ENCODE results near the gene GRHPR. TPM values are rescaled to one million over a fixed set of nuclear protein-coding genes. Genes with fewer than 3 reads are reported as not detected.

The GRHPR gene
- total RNA-seq, 1 donor from 2014 or later, result 116 TPM

DNA sequence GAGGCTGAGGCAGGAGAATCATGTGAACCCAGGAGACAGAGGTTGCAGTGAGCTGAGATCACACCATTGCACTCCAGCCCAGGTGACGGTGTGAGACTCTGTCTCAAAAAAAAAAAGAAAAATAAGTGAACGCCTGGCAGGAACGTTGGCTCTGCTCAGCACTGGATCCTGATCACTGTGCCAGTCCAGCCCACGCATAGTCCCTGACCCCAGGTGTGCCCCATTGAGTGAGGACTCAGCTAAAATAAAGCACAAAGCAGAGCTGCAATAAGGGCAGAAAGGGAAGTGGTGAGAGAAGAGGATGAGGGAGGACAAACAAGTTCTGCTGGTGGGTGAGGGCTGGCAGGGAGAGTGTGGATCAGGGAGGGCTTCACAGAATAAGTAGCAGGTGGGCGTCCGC lies 4.3 kb downstream of the GRHPR start:
- TF ChIP-seq EZH2 (IDR thresholded peaks at IDR 0.05) (no peak), EZH2phosphoT487 (IDR thresholded peaks at IDR 0.05) (no peak)
- TF ChIP-seq, protein P1, sequence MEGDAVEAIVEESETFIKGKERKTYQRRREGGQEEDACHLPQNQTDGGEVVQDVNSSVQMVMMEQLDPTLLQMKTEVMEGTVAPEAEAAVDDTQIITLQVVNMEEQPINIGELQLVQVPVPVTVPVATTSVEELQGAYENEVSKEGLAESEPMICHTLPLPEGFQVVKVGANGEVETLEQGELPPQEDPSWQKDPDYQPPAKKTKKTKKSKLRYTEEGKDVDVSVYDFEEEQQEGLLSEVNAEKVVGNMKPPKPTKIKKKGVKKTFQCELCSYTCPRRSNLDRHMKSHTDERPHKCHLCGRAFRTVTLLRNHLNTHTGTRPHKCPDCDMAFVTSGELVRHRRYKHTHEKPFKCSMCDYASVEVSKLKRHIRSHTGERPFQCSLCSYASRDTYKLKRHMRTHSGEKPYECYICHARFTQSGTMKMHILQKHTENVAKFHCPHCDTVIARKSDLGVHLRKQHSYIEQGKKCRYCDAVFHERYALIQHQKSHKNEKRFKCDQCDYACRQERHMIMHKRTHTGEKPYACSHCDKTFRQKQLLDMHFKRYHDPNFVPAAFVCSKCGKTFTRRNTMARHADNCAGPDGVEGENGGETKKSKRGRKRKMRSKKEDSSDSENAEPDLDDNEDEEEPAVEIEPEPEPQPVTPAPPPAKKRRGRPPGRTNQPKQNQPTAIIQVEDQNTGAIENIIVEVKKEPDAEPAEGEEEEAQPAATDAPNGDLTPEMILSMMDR (IDR thresholded peaks at IDR 0.05), result no peak
- H3K4me1 Mint-ChIP-seq, result peaks cover 28% of the 10 kb centered on the region
- H3K4me1 ChIP-seq, result peaks cover 36% of the 10 kb centered on the region
- no peak overlapping the region for H3K27ac Mint-ChIP-seq
- no peaks in the 10 kb centered on the region for H3K9me3 ChIP-seq (ENCODE audit: low read depth)
- no peaks in the 10 kb centered on the region for H3K27me3 ChIP-seq
- H4K20me1 ChIP-seq (ENCODE audit: low read depth), result peaks cover 42% of the 10 kb centered on the region
- no peak overlapping the region for H2AFZ ChIP-seq (replicated peaks)
- H3K9me3 Mint-ChIP-seq, result no peaks in the 10 kb centered on the region
- peaks cover 2% of the 10 kb centered on the region for H3K27me3 Mint-ChIP-seq (ENCODE audit: insufficient read depth, low read depth)
- H3K36me3 ChIP-seq, result no peaks in the 10 kb centered on the region
- H3K9ac ChIP-seq, result no peak overlapping the region
- H3K36me3 Mint-ChIP-seq, result peaks cover 27% of the 10 kb centered on the region
- no peak for DNase-seq (ENCODE audit: low spot score)
- no peak overlapping the region for H3K27ac ChIP-seq
- peaks cover 37% of the 10 kb centered on the region for H3K79me2 ChIP-seq (ENCODE audit: low read depth)
- H3F3A ChIP-seq (ENCODE audit: low read depth), result peaks cover 23% of the 10 kb centered on the region
- H3K4me3 ChIP-seq, result no peak overlapping the region
- no peak overlapping the region for H3K4me3 Mint-ChIP-seq
- H3K4me2 ChIP-seq, result no peak overlapping the region

- no peak for DNase-seq (ENCODE audit: low spot score)
- peaks cover 2% of the 10 kb centered on the region for H3K27me3 Mint-ChIP-seq (ENCODE audit: insufficient read depth, low read depth)
- Histone ChIP-seq H3K36me3 (no peaks in the 10 kb centered on the region), H3K27me3 (no peaks in the 10 kb centered on the region), H3K27ac (no peak overlapping the region), H2AFZ (replicated peaks) (no peak overlapping the region), H3K9ac (no peak overlapping the region), H3K4me2 (no peak overlapping the region), H3F3A (ENCODE audit: low read depth) (peaks cover 28% of the 10 kb centered on the region), H3K4me3 (no peak overlapping the region), H3K9me3 (ENCODE audit: low read depth) (no peaks in the 10 kb centered on the region), H4K20me1 (ENCODE audit: low read depth) (peaks cover 44% of the 10 kb centered on the region), H3K4me1 (peaks cover 35% of the 10 kb centered on the region), H3K79me2 (ENCODE audit: low read depth) (peaks cover 25% of the 10 kb centered on the region)
- no peaks in the 10 kb centered on the region for H3K9me3 Mint-ChIP-seq
- no peak overlapping the region for H3K27ac Mint-ChIP-seq
- H3K4me3 Mint-ChIP-seq, result no peak overlapping the region
- TF ChIP-seq EZH2 (IDR thresholded peaks at IDR 0.05) (no peak), EZH2phosphoT487 (IDR thresholded peaks at IDR 0.05) (no peak)
- TF ChIP-seq, protein P1 (IDR thresholded peaks at IDR 0.05), result no peak
- H3K36me3 Mint-ChIP-seq, result peaks cover 29% of the 10 kb centered on the region
- H3K4me1 Mint-ChIP-seq, result peaks cover 35% of the 10 kb centered on the region
These were observed 5.8 kb downstream of the GRHPR start for GRCh38 chr9:37428345-37428744.

DNA sequence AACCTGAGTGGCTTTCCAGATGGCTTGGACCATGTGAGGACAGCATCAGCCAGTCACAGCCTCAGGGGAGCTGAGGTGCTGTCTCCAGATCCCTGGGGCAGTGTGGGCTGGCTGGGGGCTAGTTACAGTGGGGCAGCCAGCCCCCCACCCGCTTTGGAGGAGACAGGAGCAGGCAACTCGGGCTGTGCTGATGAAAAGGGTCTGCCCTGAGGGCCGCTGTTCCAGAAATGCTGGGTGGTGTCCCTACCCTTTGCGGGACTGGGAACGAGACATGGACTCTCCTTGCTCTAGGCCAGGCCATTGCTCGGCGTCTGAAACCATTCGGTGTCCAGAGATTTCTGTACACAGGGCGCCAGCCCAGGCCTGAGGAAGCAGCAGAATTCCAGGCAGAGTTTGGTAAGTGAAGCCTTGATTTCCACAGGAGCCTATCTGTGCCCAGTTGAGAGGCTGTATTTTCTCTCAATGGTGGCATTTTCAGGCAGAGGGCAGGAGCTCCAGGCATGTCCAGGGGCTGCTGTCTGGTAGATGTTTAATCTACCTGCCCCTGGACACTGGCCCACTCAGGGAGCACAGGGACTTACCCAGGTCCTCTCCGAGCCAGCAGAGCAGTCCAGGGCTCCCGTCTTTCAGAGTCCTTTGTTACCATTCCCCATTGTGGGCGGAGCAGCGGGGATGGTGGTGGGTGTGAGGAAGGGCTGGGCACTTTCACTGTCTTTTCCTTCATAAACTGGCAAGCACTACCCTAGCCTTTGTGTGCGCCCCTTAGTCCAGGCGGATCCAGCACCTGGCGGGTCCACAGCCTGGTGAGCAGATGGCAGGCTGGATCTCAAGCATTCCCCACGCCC lies 7.2 kb downstream of the GRHPR start:
- no peak for DNase-seq (ENCODE audit: low spot score)
- Histone ChIP-seq H2AFZ (replicated peaks) (no peak overlapping the region), H3K4me3 (no peak overlapping the region), H3K4me2 (no peak overlapping the region), H3K9ac (no peak overlapping the region), H3F3A (ENCODE audit: low read depth) (peaks cover 41% of the 10 kb centered on the region), H3K36me3 (no peaks in the 10 kb centered on the region), H3K4me1 (peaks cover 36% of the 10 kb centered on the region), H3K79me2 (ENCODE audit: low read depth) (peaks cover 12% of the 10 kb centered on the region), H4K20me1 (ENCODE audit: low read depth) (peaks cover 41% of the 10 kb centered on the region), H3K9me3 (ENCODE audit: low read depth) (no peaks in the 10 kb centered on the region), H3K27ac (peak overlapping the region; percentile 53), H3K27me3 (no peaks in the 10 kb centered on the region)
- no peaks in the 10 kb centered on the region for H3K9me3 Mint-ChIP-seq
- H3K4me3 Mint-ChIP-seq, result no peak overlapping the region
- H3K27ac Mint-ChIP-seq, result peak overlapping the region; percentile 29
- H3K27me3 Mint-ChIP-seq (ENCODE audit: insufficient read depth, low read depth), result no peaks in the 10 kb centered on the region
- TF ChIP-seq, protein P1 (IDR thresholded peaks at IDR 0.05), result no peak
- TF ChIP-seq EZH2phosphoT487 (IDR thresholded peaks at IDR 0.05), result no peak
- H3K36me3 Mint-ChIP-seq, result peaks cover 30% of the 10 kb centered on the region
- H3K4me1 Mint-ChIP-seq, result peaks cover 39% of the 10 kb centered on the region

All from neural progenitor cell (in vitro differentiated cells).